Natural killer cell treated with Interleukin-12 subunit alpha and Interleukin-12 subunit beta and Interleukin-15 and Interleukin-18, amount 100 ng/mL, for 72 hours (primary cell): Measurements from ENCODE around the gene MEPE. TPM values are rescaled to one million over a fixed set of nuclear protein-coding genes. Genes with fewer than 3 reads are reported as not detected.
A peak's percentile ranks its signal among the peaks of the same experiment; 100 is the strongest.

Source experiments
- ATAC-seq, 2 donors: fragments of 150-1000 bp; cut with Tn5 transposase in 1 of 2; sonication (Bioruptor Pico), chemical (Tn5 transposase) in 1 of 2; 2 replicates each; pipeline ENCODE4 v1.10.0; 2021
- DNase-seq: peaks from one replicate; pipeline ENCODE4 v3.0.0; 2022; ENCODE audit warnings: low spot score
- H3K27ac Mint-ChIP-seq, 2 donors: 1 replicate in 1 of 2; 2 replicates in 1 of 2; pipeline ENCODE4 v1.8.0; 2022; ENCODE audit warnings: mixed read lengths in 2 of 2, mild to moderate bottlenecking in 1 of 2, moderate library complexity in 1 of 2
- H3K27me3 Mint-ChIP-seq, 2 donors: 1 replicate in 1 of 2; 2 replicates in 1 of 2; pipeline ENCODE4 v1.8.0; 2022; ENCODE audit warnings: mixed read lengths in 2 of 2
- H3K36me3 Mint-ChIP-seq: one replicate; pipeline ENCODE4 v1.8.0; 2022; ENCODE audit warnings: mixed read lengths
- H3K4me1 Mint-ChIP-seq, 2 donors: 1 replicate in 1 of 2; 2 replicates in 1 of 2; pipeline ENCODE4 v1.8.0; 2022; ENCODE audit warnings: low read depth in 2 of 2, mixed read lengths in 2 of 2, mild to moderate bottlenecking in 1 of 2
- H3K4me3 Mint-ChIP-seq: one replicate; pipeline ENCODE4 v1.8.0; 2022; ENCODE audit warnings: mixed read lengths
- H3K9me3 Mint-ChIP-seq: 2 replicates; pipeline ENCODE4 v1.8.0; 2022; ENCODE audit warnings: mixed read lengths
- total RNA-seq, 2 donors: library from RNA; stranded (reverse); gene quantifications; one replicate each; pipeline ENCODE4 v1.2.3, GENCODE V29; 2022

Gene MEPE
- total RNA-seq, 2 donors from 2014 or later, result not detected

DNA sequence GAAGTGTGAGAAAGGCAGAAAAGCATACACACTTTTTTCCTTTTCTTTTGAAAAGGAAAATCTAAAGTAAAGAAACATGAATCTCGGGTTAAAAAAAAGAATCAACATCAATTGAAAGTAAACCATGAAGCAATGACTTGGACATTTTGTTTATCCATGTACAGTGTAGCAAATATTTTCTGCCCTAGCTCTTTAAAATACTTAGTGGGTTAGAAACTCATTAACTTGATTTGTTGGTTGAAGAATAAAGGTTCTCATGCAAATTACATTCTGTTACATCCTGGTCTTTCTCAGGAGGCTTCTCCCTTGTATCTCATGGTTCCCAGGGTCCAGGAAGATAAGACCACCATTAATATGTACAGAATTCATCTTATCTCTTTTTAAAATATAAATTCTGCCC, 9.0 kb upstream of the MEPE start:
- ATAC-seq, result no peak
- H3K27ac Mint-ChIP-seq, result no peak overlapping the region
- H3K9me3 Mint-ChIP-seq, result no peaks in the 10 kb centered on the region
- no peak for DNase-seq
- no peaks in the 10 kb centered on the region for H3K36me3 Mint-ChIP-seq
- peaks cover 7 to 14% of the 10 kb centered on the region in 2 donors for H3K27me3 Mint-ChIP-seq
- no peak overlapping the region for H3K4me3 Mint-ChIP-seq
- H3K4me1 Mint-ChIP-seq, result no peaks in the 10 kb centered on the region

DNA sequence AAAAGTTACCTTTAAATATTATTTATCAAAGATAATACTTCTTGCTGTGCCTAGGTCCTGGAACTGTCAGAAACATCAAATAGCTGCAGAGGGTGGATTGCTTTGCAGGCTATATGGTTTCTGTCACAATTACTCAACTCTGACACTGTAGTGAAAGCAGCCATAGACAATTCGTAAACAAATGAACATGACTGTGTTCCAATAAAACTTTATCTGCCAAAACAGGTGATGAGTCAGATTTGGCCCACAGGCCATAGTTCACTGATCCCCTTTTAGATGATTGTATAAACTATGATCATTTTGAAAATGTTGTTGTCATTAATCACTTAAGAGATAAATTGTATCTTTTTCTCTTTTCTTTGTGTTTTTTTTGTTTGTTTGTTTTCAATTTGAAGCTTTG, 8.4 kb upstream of the MEPE start:
- no peak for ATAC-seq

DNA sequence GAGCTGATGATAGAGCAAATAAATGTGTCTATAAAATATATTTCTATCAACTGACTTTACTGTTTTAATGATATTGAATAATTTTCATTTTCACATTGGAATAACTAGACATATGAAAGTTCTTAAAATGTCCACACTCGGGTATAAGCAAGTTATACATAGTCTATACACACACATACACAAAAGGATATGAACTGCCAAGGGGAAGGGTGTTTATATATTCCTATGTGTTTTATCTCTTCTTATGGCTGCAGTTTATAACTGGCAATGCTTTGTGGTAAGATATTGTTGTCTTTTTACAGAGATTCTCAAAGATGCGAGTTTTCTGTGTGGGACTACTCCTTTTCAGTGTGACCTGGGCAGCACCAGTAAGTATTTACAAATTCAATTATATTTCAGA, 1.6 kb downstream of the MEPE start:
- no peak overlapping the region for H3K27ac Mint-ChIP-seq
- no peaks in the 10 kb centered on the region for H3K36me3 Mint-ChIP-seq
- H3K9me3 Mint-ChIP-seq, result no peaks in the 10 kb centered on the region
- ATAC-seq, result no peak
- DNase-seq, result no peak
- H3K27me3 Mint-ChIP-seq, result peaks cover 23 to 27% of the 10 kb centered on the region in 2 donors
- H3K4me3 Mint-ChIP-seq, result no peak overlapping the region
- no peaks in the 10 kb centered on the region for H3K4me1 Mint-ChIP-seq

More for the DNA sequence above, 8.4 kb upstream of the MEPE start:
- H3K27me3 Mint-ChIP-seq, result peaks cover 7 to 14% of the 10 kb centered on the region in 2 donors
- H3K27ac Mint-ChIP-seq, result no peak overlapping the region
- H3K4me3 Mint-ChIP-seq, result no peak overlapping the region
- H3K9me3 Mint-ChIP-seq, result no peaks in the 10 kb centered on the region
- no peaks in the 10 kb centered on the region for H3K4me1 Mint-ChIP-seq
- no peaks in the 10 kb centered on the region for H3K36me3 Mint-ChIP-seq
- no peak for DNase-seq

DNA sequence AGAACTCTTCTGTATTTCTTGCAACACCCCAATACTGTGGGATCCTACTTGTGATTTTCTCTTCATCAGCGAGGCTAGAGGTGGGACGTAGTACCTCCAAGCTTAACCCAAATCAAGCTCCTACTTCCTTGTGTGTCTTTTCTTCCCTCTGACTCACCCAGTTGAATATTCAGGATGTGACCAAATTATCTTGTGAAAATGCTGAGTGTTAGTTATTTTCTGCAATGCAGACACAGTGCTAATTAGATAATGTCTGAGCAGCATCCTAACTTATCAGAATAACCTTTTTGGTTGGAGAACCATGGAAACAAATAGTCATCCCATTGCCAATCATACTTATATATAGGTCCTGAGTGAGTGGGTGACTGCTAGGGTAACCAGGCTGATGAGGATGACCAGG, 2.4 kb downstream of the MEPE start:
- no peaks in the 10 kb centered on the region for H3K4me1 Mint-ChIP-seq
- peaks cover 20 to 21% of the 10 kb centered on the region in 2 donors for H3K27me3 Mint-ChIP-seq
- no peak overlapping the region for H3K27ac Mint-ChIP-seq
- ATAC-seq, result no peak
- no peak for DNase-seq
- no peak overlapping the region for H3K4me3 Mint-ChIP-seq
- no peaks in the 10 kb centered on the region for H3K36me3 Mint-ChIP-seq
- no peaks in the 10 kb centered on the region for H3K9me3 Mint-ChIP-seq

DNA sequence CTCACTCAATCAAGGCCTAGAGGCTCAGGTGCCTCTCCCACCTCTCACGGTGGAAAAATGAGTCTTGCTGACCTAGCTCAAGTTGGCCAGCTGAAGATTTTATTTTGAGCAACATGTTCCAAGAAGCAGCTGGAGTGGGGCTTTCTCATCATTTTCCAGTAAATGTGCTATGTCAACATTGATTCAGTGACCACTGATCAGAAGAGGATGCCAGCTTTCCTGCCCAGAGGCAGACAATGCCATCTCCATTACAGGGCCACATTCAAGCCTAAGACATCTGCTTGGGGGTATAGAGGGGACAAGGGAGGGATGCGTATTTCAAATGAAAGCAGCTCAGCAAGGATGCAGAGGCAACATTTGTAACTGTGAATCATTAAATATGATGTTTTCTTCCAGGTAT, 3.0 kb downstream of the MEPE start:
- Mint-ChIP-seq H3K4me1 (no peaks in the 10 kb centered on the region), H3K27me3 (peaks cover 20% of the 10 kb centered on the region in 2 donors), H3K9me3 (no peaks in the 10 kb centered on the region), H3K36me3 (no peaks in the 10 kb centered on the region), H3K4me3 (no peak overlapping the region), H3K27ac (no peak overlapping the region)
- DNase-seq (no peak), ATAC-seq (no peak)

DNA sequence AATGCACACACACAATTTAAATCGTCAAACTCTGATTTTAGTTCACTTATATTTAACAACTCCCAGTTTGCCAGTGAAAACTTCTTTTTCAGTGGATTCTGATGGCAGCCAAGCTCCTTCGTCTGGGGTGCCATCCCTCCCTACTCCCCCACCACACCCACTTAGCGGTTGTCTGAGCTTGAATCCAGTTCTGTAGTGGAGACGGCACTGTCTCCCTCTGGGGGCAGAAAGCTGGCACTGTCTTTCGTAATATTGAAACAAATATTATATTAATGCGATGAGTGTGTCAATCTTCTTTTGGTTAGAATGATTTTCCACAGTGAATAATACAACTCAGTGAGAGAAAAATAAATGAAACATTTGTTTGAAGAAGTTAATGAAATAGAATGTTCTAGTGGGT, 5.4 kb downstream of the MEPE start:
- ATAC-seq, result no peak
- no peaks in the 10 kb centered on the region for H3K4me1 Mint-ChIP-seq
- no peak for DNase-seq
- H3K9me3 Mint-ChIP-seq, result no peaks in the 10 kb centered on the region
- H3K27ac Mint-ChIP-seq, result no peak overlapping the region
- no peak overlapping the region for H3K4me3 Mint-ChIP-seq
- H3K27me3 Mint-ChIP-seq, result peaks cover 15 to 27% of the 10 kb centered on the region in 2 donors
- H3K36me3 Mint-ChIP-seq, result no peaks in the 10 kb centered on the region

DNA sequence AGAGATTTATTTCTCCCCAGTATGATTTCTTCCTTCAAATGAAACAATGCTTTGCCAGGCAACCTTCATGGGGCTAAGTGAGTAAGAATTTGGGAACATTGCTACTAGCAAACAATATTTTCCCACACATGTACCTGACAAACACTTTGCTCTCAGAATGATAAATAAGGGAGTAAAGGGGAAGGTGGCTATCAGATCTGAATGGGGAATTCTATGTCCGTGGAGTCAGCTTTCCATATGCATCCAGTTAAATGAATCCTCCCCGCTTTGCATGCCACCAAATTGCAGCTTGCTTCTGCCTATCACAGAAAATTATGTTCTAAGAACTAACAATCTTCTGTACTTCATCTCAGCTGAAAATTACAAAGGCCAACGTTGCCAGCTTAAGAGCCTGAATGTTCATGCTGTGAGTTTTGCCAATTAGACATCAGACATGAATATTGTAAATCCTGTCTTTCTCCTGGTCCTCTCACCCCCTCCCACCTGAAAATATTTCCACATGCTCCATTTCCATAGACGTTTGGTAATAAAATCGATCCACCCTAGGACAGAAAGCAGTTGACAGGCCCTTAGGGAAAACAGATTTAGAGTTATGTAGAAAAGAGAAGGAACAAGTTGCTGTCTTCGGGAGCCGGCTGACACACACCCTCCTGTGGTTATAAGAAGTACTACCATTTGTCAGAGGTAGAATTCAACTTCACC, 6.3 kb downstream of the MEPE start:
- no peaks in the 10 kb centered on the region for H3K36me3 Mint-ChIP-seq
- no peaks in the 10 kb centered on the region for H3K4me1 Mint-ChIP-seq
- ATAC-seq (no peak), DNase-seq (no peak)
- H3K9me3 Mint-ChIP-seq, result no peaks in the 10 kb centered on the region
- no peak overlapping the region for H3K27ac Mint-ChIP-seq
- H3K27me3 Mint-ChIP-seq, result peaks cover 24 to 34% of the 10 kb centered on the region in 2 donors
- no peak overlapping the region for H3K4me3 Mint-ChIP-seq

DNA sequence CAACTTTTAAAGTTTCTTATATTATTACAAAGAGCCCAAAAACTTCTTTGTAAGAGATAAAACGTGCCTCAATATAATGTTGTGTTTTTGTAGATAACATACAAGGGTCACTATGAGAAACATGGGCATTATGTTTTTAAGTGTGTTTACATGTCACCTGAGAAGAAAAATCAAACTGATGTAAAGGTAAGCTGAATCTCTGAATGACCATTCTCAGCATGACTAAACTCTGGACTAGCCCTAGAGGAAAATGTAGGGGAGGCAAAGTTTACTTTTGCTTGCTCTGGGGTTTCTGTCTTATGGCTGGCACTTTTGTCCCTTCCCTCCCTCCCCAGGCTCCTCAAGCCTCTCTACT, 6.8 kb downstream of the MEPE start:
- Mint-ChIP-seq H3K27ac (no peak overlapping the region), H3K27me3 (peaks cover 26 to 35% of the 10 kb centered on the region in 2 donors), H3K4me1 (no peaks in the 10 kb centered on the region), H3K4me3 (no peak overlapping the region), H3K36me3 (no peaks in the 10 kb centered on the region), H3K9me3 (no peaks in the 10 kb centered on the region)
- DNase-seq (no peak), ATAC-seq (no peak)

DNA sequence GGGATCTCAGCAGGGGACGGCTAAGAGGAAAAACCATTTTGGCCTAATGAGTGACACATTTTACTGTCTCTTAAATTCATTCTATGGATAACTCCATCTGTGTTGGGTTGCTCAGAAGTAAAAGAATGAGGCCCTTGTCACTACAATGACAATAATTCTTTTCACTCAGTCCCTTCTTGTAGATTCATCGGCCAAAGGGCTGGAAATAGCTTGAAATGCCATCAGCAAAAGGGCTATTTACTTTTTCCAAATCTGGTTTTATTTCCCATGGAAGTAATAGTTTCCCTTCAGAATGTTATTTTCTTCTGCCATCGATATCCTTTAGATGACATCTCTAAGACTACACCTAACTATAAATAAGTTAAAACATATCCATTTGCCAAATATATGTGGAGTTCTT, 7.4 kb downstream of the MEPE start:
- H3K27ac Mint-ChIP-seq, result no peak overlapping the region
- no peaks in the 10 kb centered on the region for H3K4me1 Mint-ChIP-seq
- H3K4me3 Mint-ChIP-seq, result no peak overlapping the region
- ATAC-seq (no peak), DNase-seq (no peak)
- no peaks in the 10 kb centered on the region for H3K9me3 Mint-ChIP-seq
- peaks cover 26 to 34% of the 10 kb centered on the region in 2 donors for H3K27me3 Mint-ChIP-seq
- H3K36me3 Mint-ChIP-seq, result no peaks in the 10 kb centered on the region

DNA sequence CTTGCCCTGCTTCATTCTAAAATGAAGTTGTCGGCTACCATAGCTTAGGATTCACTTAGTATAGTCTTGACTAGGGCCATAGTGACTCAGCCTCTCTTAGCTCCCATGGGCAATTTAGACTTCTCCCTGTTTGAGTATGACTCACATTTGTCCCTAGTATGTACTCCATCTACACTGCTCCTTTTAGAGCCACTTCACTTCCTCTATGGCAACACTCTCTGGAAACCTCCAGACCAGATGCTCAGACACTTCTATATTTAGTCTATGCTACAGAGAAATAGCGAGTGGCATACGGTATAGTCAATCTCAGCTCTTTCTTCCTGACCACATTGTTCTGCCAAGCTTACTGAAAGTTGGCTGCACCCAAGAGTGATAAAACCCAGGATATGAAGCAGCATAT, 11.2 kb downstream of the MEPE start:
- ATAC-seq (peak; percentile 20 to 33), DNase-seq (no peak)
- Mint-ChIP-seq H3K4me1 (peaks cover 0 to 3% of the 10 kb centered on the region in 2 donors), H3K36me3 (no peaks in the 10 kb centered on the region), H3K27me3 (peaks cover 44 to 49% of the 10 kb centered on the region in 2 donors), H3K4me3 (no peak overlapping the region), H3K9me3 (no peaks in the 10 kb centered on the region), H3K27ac (no peak overlapping the region)

DNA sequence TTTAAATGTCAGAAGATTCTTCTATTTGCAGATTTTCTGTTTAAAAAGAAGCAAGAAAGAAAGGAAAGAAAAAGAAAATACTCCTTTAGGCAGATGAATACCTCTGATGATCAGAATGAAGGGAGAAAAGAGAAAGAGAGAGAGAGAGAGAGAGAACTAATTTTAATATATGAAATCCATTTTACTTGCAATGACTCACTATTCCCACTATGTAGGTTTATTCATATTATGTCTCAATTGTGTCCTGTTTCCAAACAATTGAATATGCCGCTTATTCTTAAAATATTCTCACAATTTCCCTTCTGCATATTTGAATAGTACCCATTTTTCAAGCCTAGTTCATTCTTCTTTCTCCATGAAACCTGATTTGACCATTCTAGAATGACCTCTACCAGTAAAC, 11.7 kb downstream of the MEPE start:
- Mint-ChIP-seq H3K27me3 (peaks cover 40 to 49% of the 10 kb centered on the region in 2 donors), H3K9me3 (no peaks in the 10 kb centered on the region), H3K4me3 (no peak overlapping the region), H3K36me3 (no peaks in the 10 kb centered on the region), H3K27ac (no peak overlapping the region), H3K4me1 (peaks cover 4 to 8% of the 10 kb centered on the region in 2 donors)
- ATAC-seq (no peak), DNase-seq (no peak)

DNA sequence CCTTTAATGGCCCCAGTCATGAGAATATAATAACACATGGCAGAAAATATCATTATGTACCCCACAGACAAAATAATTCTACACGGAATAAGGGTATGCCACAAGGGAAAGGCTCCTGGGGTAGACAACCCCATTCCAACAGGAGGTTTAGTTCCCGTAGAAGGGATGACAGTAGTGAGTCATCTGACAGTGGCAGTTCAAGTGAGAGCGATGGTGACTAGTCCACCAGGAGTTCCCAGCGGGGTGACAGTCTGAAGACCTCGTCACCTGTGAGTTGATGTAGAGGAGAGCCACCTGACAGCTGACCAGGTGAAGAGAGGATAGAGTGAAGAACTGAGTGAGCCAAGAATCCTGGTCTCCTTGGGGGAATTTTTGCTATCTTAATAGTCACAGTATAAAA, 13.5 kb downstream of the MEPE start:
- ATAC-seq (no peak), DNase-seq (no peak)
- Mint-ChIP-seq H3K27ac (no peak overlapping the region), H3K4me3 (no peak overlapping the region), H3K4me1 (peaks cover 10 to 16% of the 10 kb centered on the region in 2 donors), H3K36me3 (no peaks in the 10 kb centered on the region), H3K9me3 (no peaks in the 10 kb centered on the region), H3K27me3 (peaks cover 37 to 48% of the 10 kb centered on the region in 2 donors)

DNA sequence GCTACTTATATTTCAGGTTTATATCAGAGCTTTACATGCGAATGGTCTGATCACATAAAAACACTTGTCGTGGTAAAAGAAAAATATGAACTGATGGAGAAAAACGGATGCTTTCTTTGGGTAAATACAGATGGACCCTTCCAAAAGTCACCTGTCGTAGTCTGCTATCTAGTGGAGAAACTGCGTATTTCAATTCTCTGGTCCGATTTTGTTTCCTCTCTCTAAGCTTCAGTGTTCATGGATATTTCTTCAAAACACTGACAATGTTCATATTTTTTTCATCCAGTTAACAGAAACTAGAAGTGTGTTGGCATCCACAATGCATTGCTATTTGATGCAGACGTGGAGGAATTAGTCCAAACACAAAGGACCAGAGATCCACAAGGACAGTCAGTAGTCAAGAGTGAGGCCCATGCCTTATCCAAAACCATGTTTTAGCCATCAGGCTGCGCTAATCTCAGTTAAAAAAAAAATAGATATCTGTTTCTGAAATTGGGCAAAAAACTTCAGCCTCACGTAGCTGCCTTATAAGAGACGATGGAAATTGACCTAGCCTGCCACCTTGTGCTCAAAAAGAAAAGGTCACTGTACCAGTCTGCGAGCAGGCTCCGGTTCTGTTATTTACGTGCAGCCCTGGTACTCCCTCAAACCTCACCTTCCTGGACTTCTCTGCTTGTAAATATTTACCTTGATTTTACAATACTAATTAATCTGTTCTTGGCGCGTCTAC, 16.0 kb downstream of the MEPE start:
- ATAC-seq (peak; percentile 72 to 76), DNase-seq (no peak)
- H3K27me3 Mint-ChIP-seq, result peaks cover 21 to 39% of the 10 kb centered on the region in 2 donors
- H3K4me3 Mint-ChIP-seq, result no peak overlapping the region
- H3K27ac Mint-ChIP-seq, result no peak overlapping the region
- no peaks in the 10 kb centered on the region for H3K36me3 Mint-ChIP-seq
- H3K9me3 Mint-ChIP-seq, result no peaks in the 10 kb centered on the region
- peaks cover 12 to 19% of the 10 kb centered on the region in 2 donors for H3K4me1 Mint-ChIP-seq

DNA sequence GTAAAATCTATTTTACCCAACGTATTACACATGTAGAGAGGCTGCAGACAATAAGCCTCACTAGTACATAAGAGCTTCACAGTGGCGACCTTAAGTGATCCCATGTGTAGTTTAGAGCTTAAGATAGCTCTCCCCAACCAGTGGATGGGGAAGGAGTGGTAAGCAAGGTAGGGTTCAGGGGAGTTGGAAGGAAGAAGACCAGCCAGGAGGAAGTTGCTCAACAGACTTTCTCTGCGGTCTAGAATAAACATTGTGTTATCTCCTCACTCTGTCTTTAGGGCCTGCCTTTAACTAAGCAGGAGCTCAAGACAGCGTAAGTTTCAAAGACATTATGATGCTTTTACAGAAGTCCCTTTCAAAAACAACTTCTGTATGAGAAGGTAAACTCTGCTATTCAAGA, 16.8 kb downstream of the MEPE start:
- Mint-ChIP-seq H3K27me3 (peaks cover 17 to 38% of the 10 kb centered on the region in 2 donors), H3K36me3 (no peaks in the 10 kb centered on the region), H3K4me3 (peak overlapping the region; percentile 35), H3K4me1 (peaks cover 12 to 19% of the 10 kb centered on the region in 2 donors), H3K9me3 (no peaks in the 10 kb centered on the region), H3K27ac (peak overlapping the region in 1 of 2 donors; percentile 56)
- ATAC-seq (peak; percentile 53 to 76), DNase-seq (no peak)
